ENCODE measurements around the gene TPTE2. TPM values are rescaled to one million over a fixed set of nuclear protein-coding genes. Genes with fewer than 3 reads are reported as not detected.

The TPTE2 gene
- total RNA-seq, 2 experiments from 2014 or later = 0.22 to 0.27 TPM

- no peak overlapping the region for H3K27ac Mint-ChIP-seq
- CTCF ChIA-PET = no interaction called here
- intact Hi-C loops (cut with micrococcal nuclease) = no loop called here
- POLR2A ChIA-PET = no interaction called here
- peaks cover 1% of the 10 kb centered on the region for H3K27me3 Mint-ChIP-seq
- TF ChIP-seq CTCF (IDR thresholded peaks at IDR 0.05) = no peak
- no peak for DNase-seq
- ATAC-seq = no peak
- no peaks in the 10 kb centered on the region for H3K36me3 Mint-ChIP-seq (ENCODE audit: low read depth)
- H3K9me3 Mint-ChIP-seq = no peaks in the 10 kb centered on the region
- H3K4me1 Mint-ChIP-seq (ENCODE audit: low read depth) = no peaks in the 10 kb centered on the region
- H3K4me3 Mint-ChIP-seq = no peak overlapping the region
These were observed 179.2 kb downstream of the TPTE2 start for GRCh38 chr13:19382111-19382510.

Other genes starting within 250 kb of the TPTE2 start
- gene MPHOSPH8, start 72.1 kb upstream of the TPTE2 start, total RNA-seq = 10 to 100 TPM; 26.9 to 27.4 TPM
- gene PSPC1, start 221.4 kb upstream of the TPTE2 start, total RNA-seq = 10 to 100 TPM; 61.8 to 62.2 TPM